ENCODE results near the gene C1orf87.

The C1orf87 gene

DNA sequence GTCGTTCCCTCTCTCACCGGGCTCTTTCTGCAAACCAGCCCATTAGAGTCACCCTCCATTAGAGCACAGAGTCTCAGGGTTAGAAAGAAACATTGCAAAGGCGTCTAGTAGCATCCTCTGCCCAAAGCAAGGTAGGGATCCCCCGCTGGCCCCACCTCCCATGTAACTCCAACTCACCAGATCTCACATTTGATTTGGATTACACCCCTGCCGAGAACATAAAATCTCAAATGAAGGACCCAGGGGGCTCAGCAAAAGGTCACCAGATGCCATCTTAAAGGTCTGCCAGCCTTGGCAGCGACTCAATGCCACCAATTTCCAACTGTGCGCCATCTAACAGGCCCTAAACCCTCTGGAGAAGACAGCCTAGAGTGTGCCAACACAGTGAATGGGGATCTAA is 14.1 kb downstream of the C1orf87 start:
- no peak for DNase-seq (ENCODE audit: low read depth)

- no peak for DNase-seq (ENCODE audit: low read depth)
Observed at GRCh38 chr1:60055336-60055735, 18.2 kb downstream of the C1orf87 start.

DNA sequence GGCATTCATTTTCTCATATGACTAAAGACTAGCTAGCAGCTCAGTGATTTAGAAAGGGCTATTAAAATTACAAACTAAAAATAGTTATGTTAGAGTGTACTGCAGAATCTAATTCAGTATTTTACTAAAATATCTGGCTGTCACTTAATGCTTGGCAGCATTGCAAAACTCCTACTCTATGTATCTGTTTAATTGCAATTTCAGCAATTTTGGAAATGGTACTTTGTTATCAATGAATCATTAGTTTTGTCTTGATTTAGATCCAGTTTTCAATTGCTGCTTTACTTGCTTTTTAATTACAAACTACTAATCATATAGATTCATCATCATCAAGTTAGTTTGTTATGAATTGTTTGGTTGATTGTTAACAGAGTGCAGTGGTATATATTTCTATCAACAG is 19.2 kb downstream of the C1orf87 start:
- DNase-seq (ENCODE audit: low read depth) = no peak

GRCh38 chr1:60052601-60053000 is 21.0 kb downstream of the C1orf87 start:
- DNase-seq (ENCODE audit: low read depth) = no peak

DNA sequence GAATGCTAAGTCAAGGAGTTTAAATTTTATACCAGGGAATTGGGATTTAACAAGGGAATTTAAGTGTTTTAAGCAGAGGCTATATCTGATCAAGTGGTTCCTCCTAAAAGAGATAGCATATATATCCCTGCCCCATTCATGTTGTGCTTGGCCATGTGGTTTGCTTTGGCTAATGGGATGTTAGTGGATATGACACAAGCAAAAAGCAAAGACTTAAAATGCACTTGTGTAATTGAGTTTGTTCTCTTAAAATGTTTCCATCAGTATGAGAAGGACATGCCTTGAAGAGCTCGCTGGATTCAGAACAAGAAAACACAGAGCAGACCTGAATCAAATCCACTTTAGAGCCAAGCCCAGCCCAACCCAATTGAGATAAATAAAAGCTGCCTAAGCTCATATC is 22.4 kb downstream of the C1orf87 start:
- no peak for DNase-seq (ENCODE audit: low read depth)

GRCh38 chr1:60049188-60049587 is 24.4 kb downstream of the C1orf87 start:
- no peak for DNase-seq (ENCODE audit: low read depth)

GRCh38 chr1:60044881-60045280 is 28.7 kb downstream of the C1orf87 start:
- no peak for DNase-seq (ENCODE audit: low read depth)

DNA sequence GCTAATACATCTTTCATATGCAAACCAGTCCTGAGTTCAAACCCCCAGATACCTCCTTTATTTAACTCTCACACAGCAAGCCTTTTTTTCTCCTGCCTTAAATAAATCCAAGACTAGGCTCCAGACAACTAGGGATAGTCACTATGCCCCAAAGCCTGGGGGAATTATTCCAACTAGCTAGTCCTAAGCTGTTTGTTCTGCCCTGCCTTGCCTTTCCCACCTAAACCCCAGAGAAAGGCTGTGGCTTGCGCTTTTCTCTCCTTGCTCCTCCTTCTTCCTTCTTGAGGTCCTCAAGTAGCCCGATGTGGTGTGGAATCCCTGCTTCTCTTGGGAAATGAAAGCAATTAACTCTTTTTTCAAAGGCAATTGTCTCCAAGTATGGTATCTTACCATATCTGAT is 31.8 kb downstream of the C1orf87 start:
- no peak for DNase-seq (ENCODE audit: low read depth)

DNA sequence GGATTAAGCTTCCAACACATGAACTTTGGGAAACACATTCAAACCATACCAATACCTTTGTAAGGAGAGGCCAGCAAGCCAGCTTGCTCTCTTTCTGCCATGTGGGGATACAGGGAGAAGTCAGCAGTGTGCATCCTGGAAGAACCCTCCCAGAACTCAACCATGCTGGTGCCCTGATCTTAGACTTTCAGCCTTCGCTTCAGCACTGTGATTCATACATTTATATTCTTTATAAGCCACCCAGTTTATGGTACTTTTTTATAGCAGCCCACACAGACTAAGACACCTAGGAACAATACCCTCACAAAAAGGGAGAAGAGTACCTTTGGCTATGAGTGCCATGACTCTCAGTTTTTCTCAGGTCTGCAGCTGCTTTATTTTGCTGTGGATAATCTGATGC is 35.9 kb downstream of the C1orf87 start:
- DNase-seq (ENCODE audit: low read depth) = no peak

DNA sequence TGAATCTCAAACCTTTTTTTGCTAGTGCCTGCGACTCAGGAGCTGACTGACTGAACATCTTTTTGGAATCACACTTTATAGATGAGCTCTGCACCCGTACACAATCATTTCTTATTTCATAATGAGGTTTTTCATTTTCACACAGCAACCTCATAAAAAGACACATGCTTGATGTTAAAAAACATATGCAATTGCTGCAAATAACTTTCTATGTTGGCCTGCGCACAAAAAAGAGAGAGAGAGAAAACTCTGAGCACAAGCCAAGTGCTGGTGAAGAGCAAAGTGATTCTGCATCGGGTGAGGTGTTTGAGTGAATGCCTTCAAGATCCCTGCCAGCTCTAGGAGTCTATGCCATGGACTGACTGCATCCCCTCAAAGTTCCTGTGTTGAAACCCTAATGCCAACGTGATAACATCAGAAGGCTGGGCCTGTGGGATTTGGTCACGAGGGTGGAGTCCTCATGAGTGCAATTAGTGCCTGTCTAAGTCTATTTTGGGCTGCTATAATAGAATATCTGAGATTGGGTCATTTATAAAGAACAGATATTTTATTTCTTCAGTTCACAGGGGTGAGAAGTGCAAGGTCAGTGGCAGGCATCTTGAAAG is 36.6 kb downstream of the C1orf87 start:
- DNase-seq (ENCODE audit: low read depth) = no peak

DNA sequence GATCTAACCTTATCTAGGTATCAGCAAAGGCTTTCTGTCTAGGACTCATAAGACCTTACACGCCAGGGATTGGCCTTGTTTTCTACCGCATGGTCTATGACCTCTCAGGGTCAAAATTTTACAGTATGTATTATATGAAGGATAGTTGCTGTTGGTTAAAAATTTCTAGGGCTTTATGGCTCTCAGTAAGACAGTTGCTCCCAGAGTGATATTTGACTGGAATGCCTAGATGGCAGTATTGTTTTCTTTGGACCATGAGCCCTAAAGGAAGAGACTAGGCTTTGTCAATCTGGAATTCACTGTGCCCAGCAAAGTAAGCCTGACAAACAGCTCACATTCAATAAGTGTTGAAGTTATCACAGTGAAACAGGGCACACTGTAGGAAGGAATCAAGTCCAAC is 37.6 kb downstream of the C1orf87 start:
- no peak for DNase-seq (ENCODE audit: low read depth)

- no peak for DNase-seq (ENCODE audit: low read depth)
Observed at GRCh38 chr1:60034999-60035398, 38.6 kb downstream of the C1orf87 start.

DNA sequence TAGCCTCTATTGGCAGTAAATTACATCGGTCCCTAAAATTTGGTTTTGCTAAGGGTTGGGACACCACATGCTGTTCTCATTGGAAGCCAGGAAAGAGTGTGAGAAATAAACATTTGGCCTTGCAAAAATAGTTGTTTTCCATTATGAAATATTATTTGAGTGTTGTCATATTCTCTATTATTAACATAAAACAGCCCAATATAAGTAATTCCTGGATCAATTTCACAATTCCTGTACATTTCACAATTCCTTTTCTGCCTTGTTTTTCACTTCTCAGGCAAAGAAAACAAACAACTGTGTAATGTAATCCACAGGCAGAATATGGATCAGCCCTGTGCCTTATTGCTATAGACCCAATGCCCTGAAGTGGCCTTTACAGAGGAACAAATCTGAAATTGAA is 40.5 kb downstream of the C1orf87 start:
- DNase-seq (ENCODE audit: low read depth) = no peak

GRCh38 chr1:60031146-60031545 is 42.4 kb downstream of the C1orf87 start:
- DNase-seq (ENCODE audit: low read depth) = no peak

DNA sequence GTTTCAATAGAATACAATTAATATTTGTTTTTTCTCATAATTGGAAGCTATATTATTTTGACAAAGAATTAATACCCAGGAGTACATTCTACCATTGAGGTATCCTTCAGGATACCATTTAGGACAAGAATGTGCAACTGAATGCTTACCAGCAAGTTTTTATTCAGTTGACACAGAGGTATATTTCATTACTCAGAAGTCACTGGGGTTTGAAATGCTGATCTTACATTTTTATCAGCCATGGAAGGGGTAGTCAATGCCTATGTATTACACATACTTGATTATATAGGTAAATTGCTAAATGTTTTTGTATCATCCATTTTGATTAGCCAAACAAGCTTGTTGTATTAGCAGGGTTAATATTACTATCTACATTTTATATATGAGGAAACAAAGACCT is 48.0 kb downstream of the C1orf87 start:
- DNase-seq (ENCODE audit: low read depth) = no peak

- no peak for DNase-seq (ENCODE audit: low read depth)
Observed at GRCh38 chr1:60017508-60018205, 55.9 kb downstream of the C1orf87 start.

DNA sequence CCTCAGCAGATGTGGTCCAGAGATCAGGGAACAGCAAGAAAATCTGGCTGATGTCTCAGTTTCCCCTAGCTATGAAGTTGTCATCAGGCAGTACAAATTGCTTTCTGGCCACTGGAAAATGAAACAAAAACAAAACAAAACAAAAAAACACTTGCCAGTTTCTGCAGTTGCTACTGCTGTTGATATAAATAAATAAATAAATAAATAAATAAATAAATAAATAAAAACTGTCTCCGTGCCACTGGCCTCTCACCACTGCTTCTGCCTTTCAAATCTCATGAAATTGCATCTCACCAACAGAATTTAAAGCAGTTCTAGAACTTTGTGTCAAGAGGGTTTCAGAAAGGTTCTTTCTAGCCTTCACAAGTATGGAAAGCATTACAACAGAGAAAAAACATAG is 62.9 kb downstream of the C1orf87 start:
- no peak for DNase-seq (ENCODE audit: low read depth)

DNA sequence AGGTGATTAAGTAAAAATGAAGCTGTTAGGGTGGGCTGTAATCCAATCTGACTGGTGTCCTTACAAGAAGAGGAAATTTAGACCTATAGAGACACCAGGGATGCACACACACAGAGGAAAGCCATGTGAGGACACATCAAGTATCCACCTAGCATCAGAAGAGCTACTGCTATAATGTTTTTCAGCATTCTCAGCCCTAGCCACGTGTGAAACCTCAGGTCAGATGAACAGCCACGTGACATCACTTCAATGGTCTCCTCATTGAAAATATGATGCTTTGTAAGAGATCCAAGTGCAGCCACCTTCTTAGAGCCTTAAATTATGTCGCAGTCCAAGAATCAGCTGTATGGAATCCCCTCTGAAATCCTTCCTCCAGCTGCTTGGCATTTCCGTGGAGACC is 65.1 kb downstream of the C1orf87 start:
- no peak for DNase-seq (ENCODE audit: low read depth)

GRCh38 chr1:60000625-60001024 is 72.9 kb downstream of the C1orf87 start:
- no peak for DNase-seq (ENCODE audit: low read depth)

- no peak for DNase-seq (ENCODE audit: low read depth)
Observed at GRCh38 chr1:59999746-60000145, 73.8 kb downstream of the C1orf87 start.

DNA sequence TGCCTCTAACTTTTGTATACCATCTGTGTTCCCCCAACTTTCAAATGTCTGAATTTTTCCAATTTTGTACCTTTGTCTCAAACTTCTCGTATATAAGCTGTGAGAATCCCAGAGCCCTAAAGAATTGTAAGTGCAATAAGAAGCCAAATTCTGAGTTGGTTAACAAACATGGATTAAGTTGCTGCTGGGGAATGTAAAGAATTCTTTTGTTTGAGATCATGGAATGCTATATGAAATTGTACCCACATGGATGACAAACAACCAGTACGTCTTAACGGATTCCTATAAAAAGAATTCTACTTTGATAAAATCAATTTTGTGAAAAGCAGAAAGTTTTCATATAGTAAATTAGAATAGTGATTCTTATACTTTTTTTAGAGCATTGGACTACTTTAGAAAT is 74.6 kb downstream of the C1orf87 start:
- no peak for DNase-seq (ENCODE audit: low read depth)

GRCh38 chr1:59997479-59998115 is 76.0 kb downstream of the C1orf87 start:
- no peak for DNase-seq (ENCODE audit: low read depth)

GRCh38 chr1:59994302-59995198 is 79.0 kb downstream of the C1orf87 start:
- no peak for DNase-seq (ENCODE audit: low read depth)

Measured in CMK (cell line).